Smooth muscle cell of the umbilical artery (primary cell): ENCODE results near the gene SPRR4. TPM values are rescaled to one million over a fixed set of nuclear protein-coding genes. Genes with fewer than 3 reads are reported as not detected.

Experiments
- total RNA-seq: library from RNA; depleted of rRNA; stranded (reverse); fragments of >200 nt; gene quantifications from 2 replicates; pipeline ENCODE4 v1.2.3, GENCODE V29; 2014

SPRR4 gene, protein sequence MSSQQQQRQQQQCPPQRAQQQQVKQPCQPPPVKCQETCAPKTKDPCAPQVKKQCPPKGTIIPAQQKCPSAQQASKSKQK
- not detected in 2 replicates for total RNA-seq

GRCh38 chr1:152970495-152970894 is at the start of gene SPRR4:
Gene SPRR4 (plus strand): TSS chr1:152970648. CDS start chr1:152971891, 1,243 bp downstream.

DNA sequence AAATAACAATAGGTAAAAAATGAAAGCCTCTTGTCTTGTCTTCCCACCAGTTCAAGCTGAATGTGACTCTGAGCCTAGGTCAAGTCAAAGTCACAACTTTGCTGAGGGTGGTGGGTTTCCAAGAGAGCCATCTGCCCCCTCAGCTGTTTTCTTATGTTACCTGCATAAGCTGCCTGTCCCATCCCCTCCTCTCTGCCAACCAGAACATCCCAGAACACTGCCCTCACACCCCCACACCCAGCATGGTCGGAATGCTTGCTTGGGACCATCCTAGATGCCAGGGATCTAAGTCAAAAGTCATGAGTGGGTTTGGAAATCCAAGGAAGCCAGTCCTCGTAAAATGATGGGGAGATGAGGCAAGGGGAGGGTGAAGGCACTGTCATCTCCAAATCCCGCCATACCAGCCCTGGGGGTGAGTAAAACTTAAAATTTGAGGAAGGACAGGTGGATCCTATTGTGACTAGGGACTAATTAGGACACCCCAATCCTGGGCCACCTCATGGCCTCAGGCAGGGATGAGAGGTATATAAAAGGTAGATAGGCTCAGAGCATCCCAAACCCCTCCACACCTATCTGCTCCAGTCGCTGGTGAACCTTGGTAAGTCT is 23.7 kb upstream of the SPRR4 start, which contains the start of gene SPRR5:
SPRR5 (plus strand) TSS at position 556 of the 606 bp plus-strand sequence. CDS start 1,349 bp downstream, outside the sequence.

GRCh38 chr1:152983743-152984142 is 13.3 kb downstream of the SPRR4 start, which contains the start of gene SPRR1A:
Gene SPRR1A (plus strand): TSS chr1:152984081. CDS start chr1:152985231, 1,150 bp downstream.

DNA sequence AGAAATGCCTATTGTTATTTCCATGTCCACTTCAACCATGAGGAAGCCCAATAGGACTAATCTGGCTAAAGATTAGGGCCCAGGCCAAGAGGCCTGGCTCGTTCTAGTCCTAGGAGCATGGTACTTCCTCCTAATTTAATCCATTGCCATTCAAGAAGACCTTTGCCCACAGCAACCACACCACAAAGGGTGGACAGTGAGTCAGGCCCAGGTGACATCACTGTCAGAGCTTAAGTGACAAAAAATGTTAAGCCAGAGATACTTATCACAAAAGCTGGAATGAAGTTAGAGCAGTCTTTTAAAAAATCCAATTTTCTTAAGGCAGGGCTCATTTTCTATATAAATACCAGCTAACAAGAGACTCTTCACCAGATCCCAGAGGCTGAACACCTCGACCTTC is 30.9 kb downstream of the SPRR4 start, which contains the start of gene SPRR3:
SPRR3 (plus strand) TSS at position 368 of the 400 bp plus-strand sequence. CDS start 1,272 bp downstream, outside the sequence.

Other genes starting within 250 kb of the SPRR4 start
- gene KPRP, start 212.6 kb upstream of the SPRR4 start, total RNA-seq: not detected in 2 replicates
- not detected in 2 replicates for gene LCE1F, start 195.5 kb upstream of the SPRR4 start, total RNA-seq
- gene LCE1E, start 184.4 kb upstream of the SPRR4 start, total RNA-seq: 0.42 TPM in 1 of 2 replicates, not detected in the other
- not detected in 2 replicates for gene LCE1D, start 173.9 kb upstream of the SPRR4 start, total RNA-seq
- gene LCE1C, start 164.0 kb upstream of the SPRR4 start, total RNA-seq: not detected in 2 replicates
- not detected in 2 replicates for gene LCE1B, start 158.7 kb upstream of the SPRR4 start, total RNA-seq
- not detected in 2 replicates for gene LCE1A, start 143.2 kb upstream of the SPRR4 start, total RNA-seq
- not detected in 2 replicates for gene LCE6A, start 127.8 kb upstream of the SPRR4 start, total RNA-seq
- not detected in 2 replicates for gene LCE7A, start 110.7 kb upstream of the SPRR4 start, total RNA-seq
- gene SMCP, start 92.3 kb upstream of the SPRR4 start, total RNA-seq: not detected in 2 replicates
- gene IVL, start 62.1 kb upstream of the SPRR4 start, total RNA-seq: 1.1 TPM in 1 of 2 replicates, not detected in the other
- gene SPRR5, start 23.4 kb upstream of the SPRR4 start, total RNA-seq: not detected in 2 replicates
- not detected in 2 replicates for gene SPRR1A, start 13.4 kb downstream of the SPRR4 start, total RNA-seq
- gene SPRR3, start 31.1 kb downstream of the SPRR4 start, total RNA-seq: not detected in 2 replicates
- gene SPRR1B, start 60.6 kb downstream of the SPRR4 start, total RNA-seq: not detected in 2 replicates
- not detected in 2 replicates for gene SPRR2D, start 70.5 kb downstream of the SPRR4 start, total RNA-seq
- gene SPRR2A, start 86.9 kb downstream of the SPRR4 start, total RNA-seq: not detected in 2 replicates
- not detected in 2 replicates for gene SPRR2B, start 101.0 kb downstream of the SPRR4 start, total RNA-seq
- gene SPRR2E, start 123.9 kb downstream of the SPRR4 start, total RNA-seq: not detected in 2 replicates
- gene SPRR2F, start 142.9 kb downstream of the SPRR4 start, total RNA-seq: not detected in 2 replicates
- gene SPRR2G, start 180.2 kb downstream of the SPRR4 start, total RNA-seq: not detected in 2 replicates
- gene LELP1, start 232.8 kb downstream of the SPRR4 start, total RNA-seq: not detected in 2 replicates
- 0.51 TPM in 1 of 2 replicates, not detected in the other for gene PRR9, start 246.9 kb downstream of the SPRR4 start, total RNA-seq